Neuron (in vitro differentiated cells): Measurements from ENCODE around the gene EXD3.

Source experiments
- H2AFZ ChIP-seq: one replicate; pipeline ENCODE4 v1.6.1; 2013; ENCODE audit warnings: low read depth, mild to moderate bottlenecking, inconsistent platforms, low read length, moderate library complexity
- H3K27me3 ChIP-seq: one replicate; pipeline ENCODE4 v1.6.1; 2013; ENCODE audit warnings: low read length; ENCODE audit not compliant: insufficient read depth
- H3K36me3 ChIP-seq: one replicate; pipeline ENCODE4 v1.6.1; 2013; ENCODE audit warnings: low read length; ENCODE audit not compliant: insufficient read depth
- H3K4me1 ChIP-seq: one replicate; pipeline ENCODE4 v1.6.1; 2013; ENCODE audit warnings: low read length; ENCODE audit not compliant: insufficient read depth
- H3K4me3 ChIP-seq: 2 replicates; pipeline ENCODE4 v1.5.1; 2013; ENCODE audit warnings: mild to moderate bottlenecking, low read length, moderate library complexity
- H3K9me3 ChIP-seq: one replicate; pipeline ENCODE4 v1.6.1; 2013; ENCODE audit warnings: low read length

The EXD3 gene

GRCh38 chr9:137462396-137462985 is 39.5 kb upstream of the EXD3 start:
- H2AFZ ChIP-seq, result no peak overlapping the region

DNA sequence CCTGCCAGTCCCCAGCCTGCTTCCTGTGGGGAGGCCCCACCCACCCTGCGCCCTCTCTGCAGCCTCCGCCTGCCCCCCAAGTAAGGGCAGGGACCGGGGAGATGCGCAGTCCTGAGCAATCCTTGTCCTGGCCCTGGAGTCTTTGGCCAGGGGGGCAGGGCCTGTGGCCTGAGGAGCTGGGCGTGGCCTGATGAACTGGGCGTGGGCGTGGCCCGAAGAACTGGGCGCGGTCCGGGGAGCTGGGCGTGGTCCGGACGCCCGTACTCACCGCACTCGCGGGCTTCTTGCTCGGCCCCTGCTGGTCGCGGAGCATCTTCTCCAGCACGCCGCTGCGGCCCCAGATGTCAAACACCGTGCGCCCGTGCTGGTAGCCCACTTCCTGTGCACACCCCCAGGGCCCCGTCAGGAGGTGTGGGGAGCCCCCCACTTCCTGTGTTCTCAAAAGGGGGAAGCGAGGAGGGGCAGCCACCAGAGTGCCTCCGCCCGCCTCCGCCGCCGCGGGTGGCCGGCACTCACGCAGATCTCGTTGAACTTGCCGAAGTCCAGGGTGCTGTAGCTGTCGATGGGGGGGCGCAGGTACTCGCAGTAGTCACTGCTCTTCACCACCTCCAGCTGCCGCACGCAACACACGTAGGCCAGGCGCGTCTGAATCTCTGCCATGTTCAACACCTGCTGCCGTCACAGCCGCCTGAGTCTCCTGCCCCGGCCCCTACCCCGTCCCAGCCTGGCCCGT is 38.9 kb upstream of the EXD3 start:
- Histone ChIP-seq H3K9me3 (peaks cover 2% of the 10 kb centered on the region), H3K27me3 (no peaks in the 10 kb centered on the region), H3K4me3 (no peak overlapping the region), H2AFZ (no peak overlapping the region), H3K4me1 (peaks cover 14% of the 10 kb centered on the region), H3K36me3 (peaks cover 7% of the 10 kb centered on the region)

More at GRCh38 chr9:137462396-137462985, 39.5 kb upstream of the EXD3 start:
- Histone ChIP-seq H3K36me3 (peaks cover under 1% of the 10 kb centered on the region), H3K9me3 (peaks cover 2% of the 10 kb centered on the region), H3K27me3 (no peaks in the 10 kb centered on the region), H3K4me3 (no peak overlapping the region), H3K4me1 (peaks cover 14% of the 10 kb centered on the region)

- Histone ChIP-seq H3K4me1 (peaks cover 14% of the 10 kb centered on the region), H2AFZ (no peak overlapping the region), H3K36me3 (peaks cover 13% of the 10 kb centered on the region), H3K9me3 (peaks cover 2% of the 10 kb centered on the region), H3K4me3 (no peak overlapping the region), H3K27me3 (no peaks in the 10 kb centered on the region)
Measured at GRCh38 chr9:137461316-137461662, 38.3 kb upstream of the EXD3 start.

GRCh38 chr9:137460363-137461315 is 37.7 kb upstream of the EXD3 start:
- Histone ChIP-seq H3K9me3 (peaks cover 2% of the 10 kb centered on the region), H3K4me3 (no peak overlapping the region), H3K36me3 (peaks cover 18% of the 10 kb centered on the region), H3K27me3 (no peaks in the 10 kb centered on the region), H3K4me1 (peaks cover 14% of the 10 kb centered on the region), H2AFZ (no peak overlapping the region)

- Histone ChIP-seq H3K36me3 (peaks cover 26% of the 10 kb centered on the region), H3K4me3 (peak overlapping the region; percentile 73), H3K4me1 (peaks cover 14% of the 10 kb centered on the region), H3K9me3 (peaks cover 2% of the 10 kb centered on the region), H2AFZ (peak overlapping the region; percentile 86), H3K27me3 (no peaks in the 10 kb centered on the region)
Measured at GRCh38 chr9:137459601-137460362, 36.8 kb upstream of the EXD3 start.

DNA sequence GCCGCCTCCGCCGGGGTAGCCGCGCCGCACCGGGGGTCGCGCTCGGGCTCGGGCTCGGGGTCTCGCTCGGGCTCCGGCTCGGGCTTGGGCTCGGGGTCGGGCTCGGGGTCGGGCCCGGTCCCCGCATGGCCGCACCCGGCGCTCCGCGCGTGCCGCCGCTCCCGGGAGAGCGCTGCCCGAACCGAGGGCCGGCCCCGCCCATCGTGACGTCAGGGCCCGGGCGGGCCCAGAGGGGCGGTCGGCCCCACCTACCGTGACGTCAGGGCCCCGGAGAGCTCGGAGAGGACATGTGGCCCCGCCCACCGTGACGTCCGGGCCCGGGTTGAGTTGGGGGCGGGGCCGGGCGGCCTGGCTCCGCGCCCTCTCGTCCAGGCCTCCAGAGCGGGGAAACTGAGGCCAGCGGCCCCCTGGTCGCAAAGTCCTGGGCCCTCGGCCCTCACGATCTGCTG is 36.2 kb upstream of the EXD3 start, which contains the start of gene NSMF:
NSMF (minus strand) TSS at position 183 of the 449 bp plus-strand sequence. CDS start 232 bp downstream, outside the sequence.
- Histone ChIP-seq H3K9me3 (no peaks in the 10 kb centered on the region), H3K36me3 (peaks cover 31% of the 10 kb centered on the region), H3K27me3 (no peaks in the 10 kb centered on the region), H3K4me1 (peaks cover 14% of the 10 kb centered on the region), H3K4me3 (peak within 1 kb of the TSS; percentile 73), H2AFZ (peak within 1 kb of the TSS; percentile 86)

DNA sequence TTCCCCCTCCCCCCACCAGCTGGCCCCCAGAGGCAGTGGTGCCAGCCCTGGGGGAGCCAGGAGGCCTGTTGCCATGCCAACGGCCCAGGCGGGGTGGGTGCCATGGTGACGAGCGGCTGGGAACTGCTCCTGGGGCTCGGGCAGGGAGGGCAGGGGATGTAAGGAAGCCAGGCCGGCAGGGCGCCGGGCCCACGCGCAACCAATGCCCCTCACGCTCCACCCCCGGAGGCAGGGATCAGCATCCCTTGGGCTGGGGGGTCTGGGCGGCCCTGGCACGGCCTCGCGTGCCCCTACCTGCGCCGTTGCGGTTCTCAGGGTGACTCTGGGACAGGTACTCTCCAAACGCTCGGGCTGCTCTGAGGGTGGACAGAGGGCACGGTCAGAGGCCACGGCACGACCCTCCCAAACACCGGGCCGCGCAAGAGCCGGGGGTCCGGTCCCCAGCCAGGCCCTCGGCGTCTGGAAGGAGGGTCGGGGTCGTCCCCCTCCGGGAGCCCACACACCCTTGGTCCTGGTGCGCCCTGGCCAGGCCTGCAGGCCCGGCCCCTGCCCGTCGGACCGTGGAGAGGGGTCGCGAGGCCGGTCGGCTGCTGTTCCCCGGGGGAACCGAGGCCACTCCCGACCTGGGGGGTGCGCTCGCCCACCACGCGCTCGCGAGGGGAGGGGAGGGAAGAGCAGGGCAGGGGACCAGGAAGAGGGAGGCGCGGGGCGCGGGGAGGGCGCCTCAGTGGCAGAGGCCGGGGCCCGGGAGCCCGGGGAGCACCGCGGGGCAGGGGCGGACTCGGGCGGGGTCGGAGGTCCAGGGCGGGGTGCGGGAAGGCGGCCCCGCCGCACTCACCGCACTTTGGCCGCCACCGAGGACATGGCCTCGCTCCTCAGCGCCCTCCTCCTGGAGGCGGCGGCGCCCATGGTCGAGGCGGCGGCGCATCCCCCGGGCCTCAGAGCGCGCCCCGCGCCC is 35.5 kb upstream of the EXD3 start:
- Histone ChIP-seq H3K36me3 (peaks cover 31% of the 10 kb centered on the region), H3K4me3 (peak overlapping the region; percentile 73), H3K4me1 (peaks cover 14% of the 10 kb centered on the region), H3K9me3 (no peaks in the 10 kb centered on the region), H2AFZ (peak overlapping the region; percentile 24), H3K27me3 (no peaks in the 10 kb centered on the region)

DNA sequence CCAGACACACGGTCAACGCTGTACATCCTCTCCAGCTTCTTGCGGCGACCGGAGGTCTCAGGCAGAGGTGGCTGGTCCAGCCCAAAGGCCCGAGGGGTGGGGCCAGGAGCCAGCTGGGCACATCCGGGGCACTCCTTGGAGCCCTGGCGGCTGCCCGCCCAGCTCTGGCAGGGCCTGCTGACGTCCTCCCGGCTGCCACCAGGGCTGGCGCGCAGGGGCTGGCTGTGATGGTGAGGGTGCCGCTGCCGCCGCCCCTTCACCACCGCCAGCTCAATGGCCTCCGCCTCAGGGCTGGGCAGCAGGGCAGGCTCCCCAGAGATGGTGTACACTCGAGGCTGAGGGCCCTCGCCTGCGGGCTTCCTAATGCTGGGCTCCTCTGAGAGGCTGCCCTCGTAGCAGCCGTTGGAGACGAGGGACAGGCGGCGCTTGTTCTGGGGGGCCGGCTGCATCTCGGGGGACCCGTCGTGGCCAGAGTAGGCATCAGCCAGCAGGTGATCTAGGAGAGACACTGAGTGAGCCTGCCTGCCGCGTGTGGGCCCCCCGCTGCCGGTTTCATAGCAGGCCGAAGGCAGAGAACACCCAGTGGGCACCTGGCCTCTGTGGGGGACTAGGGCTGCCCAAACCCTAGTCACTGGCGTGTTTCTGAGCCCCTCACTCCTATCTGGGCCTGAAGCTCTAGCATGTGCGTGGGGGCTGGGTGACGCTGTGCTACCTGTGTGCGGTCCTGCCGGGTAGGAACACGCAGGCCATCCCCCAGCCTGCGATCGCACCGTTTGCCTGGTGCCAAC is 34.6 kb upstream of the EXD3 start:
- Histone ChIP-seq H3K27me3 (no peaks in the 10 kb centered on the region), H3K9me3 (no peaks in the 10 kb centered on the region), H3K4me3 (peak overlapping the region; percentile 73), H3K36me3 (peaks cover 37% of the 10 kb centered on the region), H2AFZ (no peak overlapping the region), H3K4me1 (peaks cover 14% of the 10 kb centered on the region)

GRCh38 chr9:137456864-137457405 is 34.0 kb upstream of the EXD3 start:
- H3K9me3 ChIP-seq, result no peaks in the 10 kb centered on the region
- H3K27me3 ChIP-seq, result no peaks in the 10 kb centered on the region
- peaks cover 42% of the 10 kb centered on the region for H3K36me3 ChIP-seq
- no peak overlapping the region for H3K4me3 ChIP-seq
- no peak overlapping the region for H2AFZ ChIP-seq
- peaks cover 14% of the 10 kb centered on the region for H3K4me1 ChIP-seq

GRCh38 chr9:137456061-137456863 is 33.3 kb upstream of the EXD3 start:
- peaks cover 42% of the 10 kb centered on the region for H3K36me3 ChIP-seq
- H3K4me3 ChIP-seq, result no peak overlapping the region
- no peaks in the 10 kb centered on the region for H3K27me3 ChIP-seq
- H2AFZ ChIP-seq, result no peak overlapping the region
- H3K9me3 ChIP-seq, result no peaks in the 10 kb centered on the region
- H3K4me1 ChIP-seq, result peaks cover 14% of the 10 kb centered on the region
